Activated T-cell treated with anti-CD3 and anti-CD28 coated beads, Interleukin-2, amount 50 U/mL, for 72 hours (primary cell): ENCODE measurements around the gene MELTF. TPM values are rescaled to one million over a fixed set of nuclear protein-coding genes. Genes with fewer than 3 reads are reported as not detected.
A peak's percentile ranks its signal among the peaks of the same experiment; 100 is the strongest.
"Not testable (repeated sequence)": the region's sequence is repeated elsewhere in the genome, so short reads cannot be mapped to it uniquely, and the experiment has no call there.

Source experiments
- ATAC-seq, 2 donors: fragments of 150-1000 bp; cut with Tn5 transposase; replicated peaks in 1 of 2; 2 replicates each; pipeline ENCODE4 v1.10.0; 2021; ENCODE audit warnings: moderate library complexity in 2 of 2, mild to moderate bottlenecking in 1 of 2
- DNase-seq, 2 donors: peaks; one replicate each; pipeline ENCODE4 v3.0.0; 2021 to 2022; ENCODE audit warnings: mixed read lengths in 1 of 2
- H3K27ac Mint-ChIP-seq: one replicate; pipeline ENCODE4 v1.8.0; 2022; ENCODE audit warnings: mild to moderate bottlenecking, moderate library complexity, mixed read lengths
- H3K27me3 Mint-ChIP-seq: one replicate; pipeline ENCODE4 v1.8.0; 2022; ENCODE audit warnings: low read depth, mixed read lengths
- H3K36me3 Mint-ChIP-seq, 2 donors: one replicate each; pipeline ENCODE4 v1.8.0; 2022; ENCODE audit warnings: mixed read lengths in 2 of 2, mild to moderate bottlenecking in 1 of 2; ENCODE audit not compliant: insufficient read depth in 2 of 2
- H3K4me1 Mint-ChIP-seq: one replicate; pipeline ENCODE4 v1.8.0; 2022; ENCODE audit warnings: low read depth, mixed read lengths
- H3K4me3 Mint-ChIP-seq, 2 donors: one replicate each; pipeline ENCODE4 v1.8.0; 2022; ENCODE audit warnings: mild to moderate bottlenecking in 2 of 2, mixed read lengths in 2 of 2, moderate library complexity in 2 of 2
- H3K9me3 Mint-ChIP-seq, 2 donors: one replicate each; pipeline ENCODE4 v1.8.0; 2022; ENCODE audit warnings: mixed read lengths in 2 of 2
- total RNA-seq, 2 donors: library from RNA; stranded (reverse); gene quantifications; one replicate each; pipeline ENCODE4 v1.2.3, GENCODE V29; 2022

The MELTF gene
- total RNA-seq, 2 donors from 2014 or later, result 2.9 to 4.9 TPM

DNA sequence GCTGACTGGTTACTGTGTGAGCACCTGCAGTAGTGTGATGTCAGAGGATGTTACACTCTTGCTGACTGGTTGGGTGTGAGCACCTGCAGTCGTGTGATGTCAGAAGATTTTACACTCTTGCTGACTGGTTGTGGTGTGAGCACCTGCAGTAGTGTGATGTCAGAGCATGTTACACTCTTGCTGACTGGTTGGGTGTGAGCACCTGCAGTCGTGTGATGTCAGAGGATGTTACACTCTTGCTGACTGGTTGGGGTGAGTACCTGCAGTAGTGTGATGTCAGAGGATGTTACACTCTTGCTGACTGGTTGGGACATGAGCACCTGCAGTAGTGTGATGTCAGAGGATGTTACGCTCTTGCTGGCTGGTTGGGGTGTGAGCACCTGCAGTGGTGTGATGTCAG lies 4.1 kb upstream of the MELTF start:
- H3K36me3 Mint-ChIP-seq, H3K4me3 Mint-ChIP-seq, H3K27ac Mint-ChIP-seq: not testable (repeated sequence)

DNA sequence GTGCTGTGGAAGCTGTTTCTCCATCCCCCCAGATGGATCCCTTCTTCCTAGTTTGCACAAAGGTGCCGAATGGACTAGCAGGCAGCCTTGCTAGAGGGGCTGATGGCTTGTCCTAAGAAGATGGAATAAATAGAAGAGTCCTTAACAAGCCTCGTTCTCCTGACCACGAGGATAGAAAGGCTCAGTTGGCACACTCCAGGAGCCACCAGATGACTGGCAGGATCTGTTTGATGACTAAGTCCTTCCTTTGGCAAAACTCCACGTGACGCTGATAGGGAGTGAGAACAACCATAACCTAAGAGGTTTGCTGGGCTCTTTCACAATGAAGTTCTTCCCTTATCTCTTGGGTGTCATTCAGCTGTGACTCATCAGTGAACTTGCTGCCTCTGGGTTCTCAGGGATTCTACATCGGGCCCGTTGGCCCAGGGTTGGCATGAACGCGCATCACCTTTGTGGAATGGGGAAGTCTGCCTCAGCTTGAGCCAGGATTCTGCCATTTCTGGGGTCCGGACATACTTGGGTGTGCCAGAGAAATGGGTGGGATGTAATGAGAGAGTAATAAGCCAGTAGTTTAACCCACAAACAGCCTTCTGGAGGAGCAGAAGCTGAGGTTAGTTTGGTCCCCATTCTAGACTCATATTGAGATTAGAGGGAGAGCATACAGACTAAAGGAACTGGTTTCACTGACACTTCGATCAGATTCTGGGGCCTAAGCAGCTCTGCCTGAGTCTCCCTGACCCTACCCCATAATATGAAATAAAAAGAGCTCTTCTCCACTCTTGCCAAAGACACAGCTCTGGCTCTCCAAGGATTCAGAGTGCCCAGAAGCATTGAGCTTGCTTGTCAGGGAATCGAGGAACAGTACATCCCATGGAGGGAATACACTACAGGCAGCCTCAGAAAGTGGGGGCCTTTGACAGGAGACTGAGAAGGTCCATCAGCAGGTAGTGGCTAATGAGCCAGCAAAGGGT lies 2.0 kb upstream of the MELTF start:
- H3K27ac Mint-ChIP-seq, result peak overlapping the region; percentile 62
- peaks cover 13% of the 10 kb centered on the region for H3K27me3 Mint-ChIP-seq
- peak overlapping the region in 1 of 2 donors; percentile 50 for H3K4me3 Mint-ChIP-seq
- DNase-seq (peak; percentile 60 to 61), ATAC-seq (peak; percentile 61 to 73)
- peaks cover 2 to 12% of the 10 kb centered on the region in 2 donors for H3K9me3 Mint-ChIP-seq
- H3K4me1 Mint-ChIP-seq, result peaks cover 17% of the 10 kb centered on the region
- H3K36me3 Mint-ChIP-seq, result peaks cover 0 to 2% of the 10 kb centered on the region in 2 donors

More for the DNA sequence above, 4.1 kb upstream of the MELTF start:
- H3K27me3 Mint-ChIP-seq, result peaks cover 13% of the 10 kb centered on the region
- H3K4me1 Mint-ChIP-seq, result peaks cover 17% of the 10 kb centered on the region
- ATAC-seq, DNase-seq: not testable (repeated sequence)
- peaks cover 2 to 12% of the 10 kb centered on the region in 2 donors for H3K9me3 Mint-ChIP-seq

DNA sequence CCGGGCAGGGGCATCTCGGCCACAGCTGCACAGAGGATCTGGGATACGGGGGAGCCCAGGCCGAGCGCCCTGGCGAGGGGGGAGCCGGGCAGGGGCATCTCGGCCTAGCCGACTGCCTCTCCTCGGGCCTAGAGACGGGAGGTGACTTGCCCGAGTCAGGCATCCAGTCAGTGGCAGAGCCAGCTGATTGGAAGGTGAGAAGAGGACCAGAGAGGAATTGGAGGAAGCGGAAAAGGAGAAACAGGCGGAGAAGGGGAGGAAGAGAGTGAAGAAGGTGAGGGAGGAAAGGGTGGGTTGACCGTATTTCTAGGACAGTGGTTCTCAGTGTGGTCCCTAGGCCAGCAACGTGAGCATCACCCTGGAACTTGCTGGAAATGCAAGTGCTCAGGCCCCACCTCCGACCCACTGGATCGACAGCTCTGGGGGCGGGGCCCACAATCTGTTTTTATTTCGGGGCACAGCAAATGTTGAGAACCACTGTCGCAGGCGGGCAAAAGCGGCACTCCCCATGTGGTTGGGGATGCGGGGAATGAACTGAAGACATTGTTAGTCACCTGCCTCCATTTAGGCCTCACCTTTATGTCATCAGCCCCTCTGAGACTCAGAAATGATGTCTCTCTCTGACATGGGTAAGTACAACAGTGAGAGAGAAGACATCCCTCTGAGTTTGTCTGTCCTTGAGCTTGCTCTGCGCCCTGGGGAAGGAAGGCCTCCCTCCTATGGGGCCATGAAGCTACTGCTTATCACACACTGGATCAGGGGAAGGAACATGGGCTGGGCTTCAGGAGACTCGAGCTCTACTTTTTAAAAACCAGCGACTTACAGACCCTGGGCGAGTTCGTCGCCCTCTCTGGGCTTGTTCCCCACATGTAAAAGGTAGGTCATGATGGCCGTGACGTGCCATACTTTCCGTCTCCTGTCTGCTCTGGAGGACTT lies 1.0 kb upstream of the MELTF start:
- ATAC-seq (no peak), DNase-seq (no peak)
- peak overlapping the region; percentile 62 for H3K27ac Mint-ChIP-seq
- peak overlapping the region; percentile 32 to 50 for H3K4me3 Mint-ChIP-seq
- H3K36me3 Mint-ChIP-seq, result peaks cover 0 to 2% of the 10 kb centered on the region in 2 donors
- H3K27me3 Mint-ChIP-seq, result peaks cover 11% of the 10 kb centered on the region
- peaks cover 17% of the 10 kb centered on the region for H3K4me1 Mint-ChIP-seq
- H3K9me3 Mint-ChIP-seq, result peaks cover 2 to 12% of the 10 kb centered on the region in 2 donors

DNA sequence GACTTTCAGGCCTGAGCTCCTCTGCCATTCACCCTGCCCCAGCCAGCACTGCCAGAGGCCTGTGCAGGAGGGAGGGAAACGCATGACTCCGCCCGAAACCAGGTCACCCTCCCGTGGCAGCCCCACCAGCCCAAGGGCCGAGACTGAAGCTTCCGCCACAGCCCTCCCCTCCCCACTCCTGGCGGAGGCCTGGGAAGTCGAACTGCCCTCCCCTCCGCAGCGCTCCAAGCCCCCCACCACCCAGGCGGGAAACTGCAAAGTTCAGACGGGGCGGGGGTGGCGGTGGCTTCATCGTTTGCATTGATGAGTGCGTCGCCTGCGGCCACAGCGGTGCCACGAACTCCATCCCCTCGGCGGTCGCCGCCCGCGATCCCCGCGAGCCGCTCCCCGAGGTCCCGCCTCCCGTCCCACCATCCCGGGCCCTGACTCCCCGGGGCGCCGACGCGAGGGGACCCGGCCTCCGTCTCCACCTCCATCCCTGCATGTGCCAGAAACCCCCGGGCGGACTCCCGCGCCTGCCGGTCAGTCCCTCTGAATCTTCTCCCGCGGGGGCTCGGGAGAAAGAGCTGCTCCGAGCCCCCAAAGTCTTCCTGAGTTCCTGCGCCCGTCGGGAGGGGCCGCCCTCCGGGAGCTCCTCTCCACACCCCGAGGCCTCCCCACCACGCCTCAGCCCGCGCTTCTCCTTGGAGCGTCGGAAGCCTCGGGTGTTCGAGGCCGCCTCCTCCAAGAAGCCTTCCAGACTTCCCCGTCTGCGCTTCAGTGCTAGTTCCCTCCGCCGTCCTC lies 698 bp downstream of the MELTF start:
- ATAC-seq, result peak; percentile 6 to 11
- Mint-ChIP-seq H3K36me3 (peaks cover 0 to 2% of the 10 kb centered on the region in 2 donors), H3K9me3 (peaks cover 0 to 6% of the 10 kb centered on the region in 2 donors), H3K4me3 (peak overlapping the region; percentile 83 to 84), H3K4me1 (peaks cover 17% of the 10 kb centered on the region), H3K27me3 (peaks cover under 1% of the 10 kb centered on the region), H3K27ac (no peak overlapping the region)
- DNase-seq, result peak in 1 of 2 donors; percentile 36

DNA sequence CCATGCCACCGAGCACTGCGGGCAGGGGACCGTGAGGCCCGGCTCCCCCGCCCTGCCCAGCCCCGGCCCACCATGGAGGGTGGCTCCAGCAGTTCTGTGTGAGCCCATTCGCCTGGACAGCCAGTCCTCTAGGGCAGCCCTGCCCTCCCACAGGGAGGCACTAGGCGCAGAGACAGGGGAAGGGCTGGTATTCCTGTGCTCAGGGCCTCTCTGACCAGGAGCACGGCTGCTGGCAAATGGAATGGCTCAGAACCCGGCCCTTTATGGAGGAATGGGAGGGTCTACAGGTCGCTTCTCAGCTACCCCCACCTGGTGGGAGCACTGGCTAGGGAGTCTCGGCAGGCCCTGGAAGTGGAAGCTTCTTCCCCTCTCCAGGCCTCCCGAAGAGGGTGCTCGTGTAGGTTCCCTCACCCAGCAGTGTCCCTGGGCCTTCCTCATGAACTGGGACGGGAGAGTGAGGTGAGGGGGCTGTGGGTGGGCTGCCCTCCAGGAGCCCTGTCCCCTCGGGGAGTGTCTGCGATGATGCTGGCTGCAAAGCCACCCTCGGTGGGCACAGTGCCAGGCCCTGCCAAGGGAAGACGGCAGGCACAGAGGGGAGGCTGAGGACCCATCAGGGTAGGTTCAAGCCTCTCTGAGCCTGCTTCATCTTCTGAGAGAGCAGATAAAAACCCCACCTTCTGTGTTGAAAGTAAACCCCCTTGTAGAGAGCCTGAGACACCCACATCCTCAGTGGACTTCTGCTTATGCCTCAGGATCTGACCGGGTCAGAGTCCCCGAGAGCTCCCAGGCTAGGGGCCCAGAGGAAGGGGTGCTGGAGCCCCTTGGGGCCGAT lies 1.5 kb downstream of the MELTF start:
- H3K27ac Mint-ChIP-seq, result no peak overlapping the region
- peaks cover 0 to under 1% of the 10 kb centered on the region in 2 donors for H3K9me3 Mint-ChIP-seq
- DNase-seq (no peak), ATAC-seq (no peak)
- no peaks in the 10 kb centered on the region for H3K36me3 Mint-ChIP-seq
- H3K27me3 Mint-ChIP-seq, result peaks cover 8% of the 10 kb centered on the region
- peaks cover 24% of the 10 kb centered on the region for H3K4me1 Mint-ChIP-seq
- peak overlapping the region; percentile 83 to 84 for H3K4me3 Mint-ChIP-seq

DNA sequence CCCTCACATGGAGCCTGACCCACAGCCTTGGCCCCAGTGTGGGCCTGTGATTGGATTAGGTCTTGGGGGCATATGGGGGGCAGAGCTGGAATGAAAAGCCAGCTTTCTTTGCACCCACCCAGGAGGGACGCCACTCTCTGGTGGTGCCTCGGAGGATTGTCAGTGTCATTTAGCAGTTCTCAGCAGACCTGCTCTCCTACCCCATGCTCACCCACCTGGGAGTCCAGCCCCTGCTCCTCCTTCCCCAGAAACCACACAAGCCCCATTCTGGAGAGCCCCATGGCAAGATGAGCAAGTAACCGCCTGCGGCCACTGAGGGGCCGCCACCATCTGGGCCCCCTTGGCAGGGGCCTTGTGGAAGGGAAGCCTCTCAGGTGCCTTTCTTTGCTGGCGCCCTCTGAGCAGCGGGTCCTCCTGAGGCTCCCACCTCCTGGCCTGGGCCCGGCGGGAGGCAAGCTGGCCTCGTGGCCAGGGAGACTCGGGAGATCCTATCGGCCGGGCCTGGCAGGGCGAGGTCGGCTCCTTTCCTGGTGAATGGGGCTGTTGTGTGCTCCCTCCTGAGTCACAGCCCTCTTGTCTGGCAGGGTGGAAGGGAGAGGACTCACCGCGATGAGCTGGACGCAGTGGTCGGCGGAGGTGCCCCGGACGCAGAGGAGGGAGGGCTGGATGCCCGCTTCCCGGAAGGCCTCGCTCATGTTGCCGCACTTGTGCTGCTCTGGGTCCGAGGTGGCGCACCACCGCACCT lies 2.3 kb downstream of the MELTF start:
- Mint-ChIP-seq H3K4me1 (peaks cover 28% of the 10 kb centered on the region), H3K4me3 (no peak overlapping the region), H3K27ac (no peak overlapping the region), H3K27me3 (peaks cover 10% of the 10 kb centered on the region), H3K9me3 (no peaks in the 10 kb centered on the region), H3K36me3 (no peaks in the 10 kb centered on the region)
- no peak for ATAC-seq
- DNase-seq, result no peak

DNA sequence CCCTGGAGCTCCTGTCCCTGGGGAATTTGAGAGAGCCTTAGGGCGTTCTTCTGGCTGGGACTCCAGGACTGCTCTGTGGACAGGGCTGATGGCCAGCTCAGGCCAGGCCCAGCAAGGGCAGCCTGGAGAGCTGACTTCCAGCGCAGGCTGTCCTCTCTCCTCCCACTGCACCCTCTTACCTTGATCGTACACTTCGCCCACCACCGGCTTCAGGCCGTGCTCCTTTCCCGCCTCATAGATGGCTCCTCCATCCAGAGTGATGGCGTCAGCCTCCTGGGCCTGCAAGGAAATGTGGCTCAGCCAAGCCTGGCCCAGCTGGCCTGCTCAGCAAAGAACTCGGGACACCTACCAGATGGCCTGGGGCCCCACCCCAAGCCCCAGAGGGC lies 3.1 kb downstream of the MELTF start:
- no peaks in the 10 kb centered on the region for H3K36me3 Mint-ChIP-seq
- no peak overlapping the region for H3K27ac Mint-ChIP-seq
- no peaks in the 10 kb centered on the region for H3K9me3 Mint-ChIP-seq
- no peak overlapping the region for H3K4me3 Mint-ChIP-seq
- ATAC-seq, result no peak
- no peak for DNase-seq
- peaks cover 10% of the 10 kb centered on the region for H3K27me3 Mint-ChIP-seq
- H3K4me1 Mint-ChIP-seq, result peaks cover 22% of the 10 kb centered on the region

DNA sequence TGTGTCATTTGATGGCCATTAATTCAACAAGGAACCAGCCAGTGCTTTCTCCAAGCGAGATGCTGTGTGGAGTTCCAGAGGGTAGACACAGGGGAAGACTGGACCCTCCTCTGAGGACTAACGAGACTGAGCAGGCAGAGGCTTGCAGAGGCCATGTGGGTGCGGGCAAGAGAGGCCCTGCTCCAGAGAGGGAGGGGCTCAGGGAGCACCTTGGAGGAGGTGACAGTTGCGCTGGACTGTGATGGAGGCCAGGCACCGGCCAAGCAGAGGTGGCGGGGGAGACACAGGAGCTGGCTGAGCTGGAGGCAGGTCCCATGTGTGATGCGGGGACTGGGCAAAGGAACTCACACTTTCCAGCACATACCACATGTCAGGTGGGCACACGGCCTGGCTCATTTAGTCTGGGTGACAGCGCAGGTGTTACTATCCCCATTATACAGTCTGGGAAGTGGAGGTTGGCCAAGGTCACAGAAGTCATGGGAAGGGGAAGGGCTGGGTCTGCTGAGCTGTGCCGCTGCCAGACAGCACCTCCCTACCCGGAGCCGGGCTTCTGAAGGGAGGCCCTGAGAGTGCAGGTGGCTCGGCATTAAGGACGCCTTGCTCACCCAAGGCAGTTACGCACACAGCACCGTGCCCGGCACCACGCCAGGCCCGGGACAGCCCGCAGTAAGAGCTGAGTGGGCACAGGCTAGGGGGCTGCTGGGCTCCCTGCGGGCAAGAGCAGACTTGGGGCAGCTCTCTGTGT lies 3.7 kb downstream of the MELTF start:
- Mint-ChIP-seq H3K4me3 (no peak overlapping the region), H3K4me1 (peaks cover 17% of the 10 kb centered on the region)
- ATAC-seq, result no peak

DNA sequence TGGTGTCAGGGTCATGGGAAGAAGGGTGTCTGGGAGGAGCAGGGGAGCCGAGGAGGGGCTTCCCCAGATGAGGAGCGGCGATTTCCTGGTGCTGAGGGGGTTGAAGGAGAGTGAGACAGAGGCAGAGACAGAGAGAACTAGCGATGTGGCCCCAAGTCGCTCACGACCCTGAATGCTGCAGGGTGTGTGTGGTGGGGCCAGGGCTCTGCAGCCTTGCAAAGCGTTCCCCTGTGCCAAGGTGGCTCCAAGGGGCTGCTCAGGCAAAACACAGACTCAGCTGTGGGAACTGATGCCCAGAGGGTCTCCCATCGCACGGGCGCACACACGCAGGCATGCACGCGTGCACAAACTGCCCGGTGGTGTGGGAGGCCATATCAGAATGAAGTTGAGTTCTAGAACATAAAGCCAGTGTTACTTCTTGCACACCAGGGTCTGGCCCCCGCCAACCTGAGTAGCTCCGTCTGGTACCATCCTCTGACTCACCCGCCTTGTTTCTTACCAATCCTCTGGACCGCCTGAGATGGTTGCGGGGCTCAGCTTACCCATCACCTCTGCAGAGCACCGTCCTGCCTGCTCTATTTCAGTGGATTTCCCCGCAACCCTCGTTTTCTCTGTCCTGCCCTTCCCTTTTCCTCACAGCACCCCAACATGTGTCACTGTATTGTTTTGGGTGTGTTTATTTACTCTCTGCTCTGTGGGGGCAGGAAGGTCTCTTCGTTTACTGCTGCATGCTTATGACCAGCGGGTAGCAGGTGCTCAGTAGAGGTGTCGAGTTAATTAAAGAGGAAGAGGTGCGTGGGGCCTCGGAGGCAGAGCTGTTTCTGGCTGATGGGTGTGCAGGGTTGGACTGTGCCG lies 4.5 kb downstream of the MELTF start:
- no peaks in the 10 kb centered on the region for H3K9me3 Mint-ChIP-seq
- H3K27ac Mint-ChIP-seq, result no peak overlapping the region
- H3K4me1 Mint-ChIP-seq, result peaks cover 15% of the 10 kb centered on the region
- no peak for DNase-seq
- H3K27me3 Mint-ChIP-seq, result peaks cover 10% of the 10 kb centered on the region
- H3K36me3 Mint-ChIP-seq, result no peaks in the 10 kb centered on the region
- H3K4me3 Mint-ChIP-seq, result no peak overlapping the region
- no peak for ATAC-seq

More for the DNA sequence above, 3.7 kb downstream of the MELTF start:
- Mint-ChIP-seq H3K27ac (no peak overlapping the region), H3K27me3 (peaks cover 10% of the 10 kb centered on the region), H3K9me3 (no peaks in the 10 kb centered on the region), H3K36me3 (no peaks in the 10 kb centered on the region)
- DNase-seq, result no peak

DNA sequence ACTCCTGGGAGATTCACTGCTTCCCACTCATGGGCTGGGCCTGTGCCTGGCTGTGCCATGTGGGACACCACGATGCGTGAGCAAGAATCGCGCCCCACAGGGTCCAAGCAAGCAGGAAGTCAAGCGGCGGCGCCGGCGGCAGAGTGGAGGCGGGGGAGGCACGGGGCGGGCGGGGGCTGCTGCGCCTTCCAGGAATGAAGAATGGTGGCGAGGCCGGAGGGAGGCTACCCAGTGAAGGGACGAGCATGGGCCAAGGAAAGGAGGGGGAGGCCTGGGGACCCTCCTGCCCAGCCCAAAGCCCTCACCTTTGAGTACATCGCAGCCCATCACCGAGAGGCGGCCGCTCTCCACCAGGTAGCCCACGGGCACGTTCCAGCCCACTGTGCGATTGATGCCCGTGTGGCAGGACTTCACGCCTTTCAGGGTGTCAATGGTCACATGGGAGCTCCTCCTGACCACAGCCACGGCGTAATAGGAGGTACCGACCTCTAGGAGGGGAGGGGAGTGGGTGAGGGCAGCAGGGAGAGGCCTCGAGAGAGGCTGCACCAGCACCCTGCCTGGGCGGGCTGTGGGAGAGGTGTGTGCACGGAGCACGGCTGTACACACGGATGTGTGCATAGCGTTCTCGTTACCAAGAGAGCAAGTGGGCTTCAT lies 5.5 kb downstream of the MELTF start:
- Mint-ChIP-seq H3K27me3 (peaks cover 10% of the 10 kb centered on the region), H3K9me3 (no peaks in the 10 kb centered on the region), H3K27ac (no peak overlapping the region), H3K4me3 (no peak overlapping the region), H3K4me1 (peaks cover 13% of the 10 kb centered on the region), H3K36me3 (no peaks in the 10 kb centered on the region)
- DNase-seq (no peak), ATAC-seq (no peak)
